Activated T-helper 1 cell treated with anti-CD3 and anti-CD28 coated beads, Interleukin-12 subunit alpha, Interleukin-12 subunit beta, Interleukin-2, Interleukin-4 antibody, amounts not matched to agents 30 ng/mL and 10 ng/mL and 1 ng/mL, durations not matched to agents 14 hours and 24 hours and 36 hours (primary cell): Measurements from ENCODE around the gene ARSJ. TPM values are rescaled to one million over a fixed set of nuclear protein-coding genes. Genes with fewer than 3 reads are reported as not detected.
"Not testable (repeated sequence)": the region's sequence is repeated elsewhere in the genome, so short reads cannot be mapped to it uniquely, and the experiment has no call there.

Experiments used
- DNase-seq: peaks from one replicate; pipeline ENCODE4 v3.0.0; 2021; ENCODE audit warnings: low spot score
- H3K27ac Mint-ChIP-seq: one replicate; pipeline ENCODE4 v1.8.0; 2021; ENCODE audit warnings: mild to moderate bottlenecking, mixed read lengths
- H3K27me3 Mint-ChIP-seq: one replicate; pipeline ENCODE4 v1.8.0; 2022; ENCODE audit warnings: mild to moderate bottlenecking, moderate library complexity, mixed read lengths; ENCODE audit not compliant: insufficient read depth
- H3K36me3 Mint-ChIP-seq: one replicate; pipeline ENCODE4 v1.8.0; 2021; ENCODE audit warnings: low read depth, mixed read lengths
- H3K4me1 Mint-ChIP-seq: one replicate; pipeline ENCODE4 v1.8.0; 2021; ENCODE audit warnings: low read depth, mixed read lengths
- H3K4me3 Mint-ChIP-seq: one replicate; pipeline ENCODE4 v1.8.0; 2021; ENCODE audit warnings: mild to moderate bottlenecking, moderate library complexity, mixed read lengths
- H3K9me3 Mint-ChIP-seq: one replicate; pipeline ENCODE4 v1.8.0; 2021; ENCODE audit warnings: mixed read lengths
- intact Hi-C: fragments of 100-400 bp; cut with micrococcal nuclease; formaldehyde crosslinking; loops from one replicate; pipeline ENCODE4 v1.15.1; 2024
- total RNA-seq: library from RNA; stranded (reverse); gene quantifications from 2 replicates; pipeline ENCODE4 v1.2.3, GENCODE V29; 2022

Gene ARSJ
- not detected in 2 replicates for total RNA-seq

- intact Hi-C loops: no loop called here
- Mint-ChIP-seq H3K27me3 (peaks cover 64% of the 10 kb centered on the region), H3K27ac (no peak within 1 kb of the TSS), H3K4me1 (peaks cover 10% of the 10 kb centered on the region), H3K9me3 (peaks cover 2% of the 10 kb centered on the region), H3K36me3 (no peaks in the 10 kb centered on the region), H3K4me3 (peak within 1 kb of the TSS; percentile 64)
- no peak for DNase-seq
These were observed at the start of gene ARSJ for GRCh38 chr4:113979148-113979904. TSS of gene ARSJ (minus strand) at chr4:113979647. CDS start at chr4:113978834, 813 bp downstream.

- H3K36me3 Mint-ChIP-seq: no peaks in the 10 kb centered on the region
- H3K4me3 Mint-ChIP-seq: no peak overlapping the region
- H3K27me3 Mint-ChIP-seq: no peaks in the 10 kb centered on the region
- DNase-seq: no peak
- no peaks in the 10 kb centered on the region for H3K9me3 Mint-ChIP-seq
- intact Hi-C loops: no loop called here
- no peak overlapping the region for H3K27ac Mint-ChIP-seq
- H3K4me1 Mint-ChIP-seq: no peaks in the 10 kb centered on the region
These were observed 48.6 kb upstream of the ARSJ start for GRCh38 chr4:114028071-114028470.

GRCh38 chr4:114027596-114027995, 48.1 kb upstream of the ARSJ start:
- Mint-ChIP-seq H3K27ac (no peak overlapping the region), H3K4me1 (no peaks in the 10 kb centered on the region), H3K9me3 (no peaks in the 10 kb centered on the region), H3K27me3 (no peaks in the 10 kb centered on the region), H3K4me3 (no peak overlapping the region), H3K36me3 (no peaks in the 10 kb centered on the region)
- intact Hi-C loops: no loop called here
- DNase-seq: no peak

- Mint-ChIP-seq H3K9me3 (no peaks in the 10 kb centered on the region), H3K4me1 (no peaks in the 10 kb centered on the region), H3K36me3 (no peaks in the 10 kb centered on the region), H3K4me3 (no peak overlapping the region), H3K27me3 (no peaks in the 10 kb centered on the region), H3K27ac (no peak overlapping the region)
- intact Hi-C loops: no loop called here
- no peak for DNase-seq
These were observed 47.0 kb upstream of the ARSJ start for GRCh38 chr4:114026447-114026846.

GRCh38 chr4:114025176-114025777, 45.8 kb upstream of the ARSJ start:
- Mint-ChIP-seq H3K27me3 (no peaks in the 10 kb centered on the region), H3K27ac (no peak overlapping the region), H3K4me1 (no peaks in the 10 kb centered on the region), H3K36me3 (no peaks in the 10 kb centered on the region), H3K4me3 (no peak overlapping the region), H3K9me3 (no peaks in the 10 kb centered on the region)
- DNase-seq: no peak
- intact Hi-C loops: no loop called here

GRCh38 chr4:114021451-114021850, 42.0 kb upstream of the ARSJ start:
- no peak overlapping the region for H3K4me3 Mint-ChIP-seq
- no peaks in the 10 kb centered on the region for H3K4me1 Mint-ChIP-seq
- H3K27me3 Mint-ChIP-seq: no peaks in the 10 kb centered on the region
- H3K27ac Mint-ChIP-seq: no peak overlapping the region
- no peaks in the 10 kb centered on the region for H3K36me3 Mint-ChIP-seq
- intact Hi-C loops: no loop called here
- no peak for DNase-seq
- no peaks in the 10 kb centered on the region for H3K9me3 Mint-ChIP-seq

GRCh38 chr4:114019969-114020358, 40.5 kb upstream of the ARSJ start:
- H3K4me3 Mint-ChIP-seq: no peak overlapping the region
- H3K27ac Mint-ChIP-seq: no peak overlapping the region
- no peaks in the 10 kb centered on the region for H3K36me3 Mint-ChIP-seq
- intact Hi-C loops: no loop called here
- no peaks in the 10 kb centered on the region for H3K9me3 Mint-ChIP-seq
- no peaks in the 10 kb centered on the region for H3K4me1 Mint-ChIP-seq
- H3K27me3 Mint-ChIP-seq: no peaks in the 10 kb centered on the region
- DNase-seq: no peak

- Mint-ChIP-seq H3K27me3 (no peaks in the 10 kb centered on the region), H3K27ac (no peak overlapping the region), H3K4me3 (no peak overlapping the region), H3K4me1 (no peaks in the 10 kb centered on the region), H3K36me3 (no peaks in the 10 kb centered on the region), H3K9me3 (no peaks in the 10 kb centered on the region)
- no peak for DNase-seq
- intact Hi-C loops: no loop called here
These were observed 40.0 kb upstream of the ARSJ start for GRCh38 chr4:114019276-114019968.

GRCh38 chr4:114017120-114017917, 37.9 kb upstream of the ARSJ start:
- no peak overlapping the region for H3K4me3 Mint-ChIP-seq
- H3K36me3 Mint-ChIP-seq: no peaks in the 10 kb centered on the region
- no peaks in the 10 kb centered on the region for H3K4me1 Mint-ChIP-seq
- no peaks in the 10 kb centered on the region for H3K9me3 Mint-ChIP-seq
- no peaks in the 10 kb centered on the region for H3K27me3 Mint-ChIP-seq
- H3K27ac Mint-ChIP-seq: no peak overlapping the region
- DNase-seq: no peak
- intact Hi-C loops: no loop called here

GRCh38 chr4:114015444-114015899, 36.0 kb upstream of the ARSJ start:
- no peak overlapping the region for H3K27ac Mint-ChIP-seq
- H3K4me1 Mint-ChIP-seq: no peaks in the 10 kb centered on the region
- no peak overlapping the region for H3K4me3 Mint-ChIP-seq
- no peaks in the 10 kb centered on the region for H3K27me3 Mint-ChIP-seq
- no peak for DNase-seq
- H3K9me3 Mint-ChIP-seq: no peaks in the 10 kb centered on the region
- intact Hi-C loops: no loop called here
- H3K36me3 Mint-ChIP-seq: no peaks in the 10 kb centered on the region

GRCh38 chr4:114013201-114013600, 33.8 kb upstream of the ARSJ start:
- intact Hi-C loops, H3K9me3 Mint-ChIP-seq, H3K27ac Mint-ChIP-seq, H3K27me3 Mint-ChIP-seq, H3K4me3 Mint-ChIP-seq, H3K4me1 Mint-ChIP-seq, H3K36me3 Mint-ChIP-seq, DNase-seq: not testable (repeated sequence)

GRCh38 chr4:114012749-114013148, 33.3 kb upstream of the ARSJ start:
- Mint-ChIP-seq H3K27ac (no peak overlapping the region), H3K9me3 (no peaks in the 10 kb centered on the region), H3K4me3 (no peak overlapping the region), H3K36me3 (no peaks in the 10 kb centered on the region), H3K4me1 (no peaks in the 10 kb centered on the region), H3K27me3 (peaks cover 4% of the 10 kb centered on the region)
- no peak for DNase-seq
- intact Hi-C loops: no loop called here
